Stimulated activated naive CD8-positive, alpha-beta T cell treated with anti-CD3 and anti-CD28 coated beads, Interleukin-15, Interleukin-2, amounts not matched to agents 100 ng/mL and 50 ng/mL, for 24 hours (primary cell): ENCODE results near the gene TCFL5.

ENCODE experiments used
- H3K27ac Mint-ChIP-seq: one replicate; pipeline ENCODE4 v1.8.0; 2021; ENCODE audit warnings: mild to moderate bottlenecking, mixed read lengths
- H3K27me3 Mint-ChIP-seq: one replicate; pipeline ENCODE4 v1.8.0; 2021; ENCODE audit warnings: mixed read lengths
- H3K36me3 Mint-ChIP-seq: one replicate; pipeline ENCODE4 v1.8.0; 2021; ENCODE audit warnings: low read depth, mixed read lengths
- H3K4me1 Mint-ChIP-seq: one replicate; pipeline ENCODE4 v1.8.0; 2021; ENCODE audit warnings: low read depth, mixed read lengths
- H3K4me3 Mint-ChIP-seq: one replicate; pipeline ENCODE4 v1.8.0; 2021; ENCODE audit warnings: mild to moderate bottlenecking, mixed read lengths
- H3K9me3 Mint-ChIP-seq: one replicate; pipeline ENCODE4 v1.8.0; 2021; ENCODE audit warnings: mixed read lengths

The TCFL5 gene

DNA sequence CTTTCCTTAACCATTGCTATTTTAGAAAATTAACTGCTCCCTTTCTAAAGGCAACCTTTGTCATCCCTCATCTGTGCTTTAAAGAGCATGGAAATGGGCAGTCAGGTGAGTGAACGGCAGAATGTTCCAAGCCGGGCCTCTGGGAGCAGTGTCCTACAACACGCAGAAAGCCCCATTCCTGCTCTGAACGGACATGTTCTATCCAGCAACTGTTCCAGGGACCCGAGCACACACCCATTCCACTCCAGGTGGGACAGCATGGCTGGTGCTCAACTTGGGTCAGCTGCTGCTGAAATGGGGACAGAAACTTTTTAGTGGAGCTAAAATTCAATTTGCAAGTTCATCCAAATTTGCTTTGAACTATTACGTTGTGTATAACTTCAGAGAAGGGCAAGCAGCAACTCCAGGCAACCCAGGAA lies 38.0 kb upstream of the TCFL5 start:
- no peaks in the 10 kb centered on the region for H3K27me3 Mint-ChIP-seq
- H3K36me3 Mint-ChIP-seq: peaks cover 46% of the 10 kb centered on the region
- peaks cover 43% of the 10 kb centered on the region for H3K4me1 Mint-ChIP-seq

DNA sequence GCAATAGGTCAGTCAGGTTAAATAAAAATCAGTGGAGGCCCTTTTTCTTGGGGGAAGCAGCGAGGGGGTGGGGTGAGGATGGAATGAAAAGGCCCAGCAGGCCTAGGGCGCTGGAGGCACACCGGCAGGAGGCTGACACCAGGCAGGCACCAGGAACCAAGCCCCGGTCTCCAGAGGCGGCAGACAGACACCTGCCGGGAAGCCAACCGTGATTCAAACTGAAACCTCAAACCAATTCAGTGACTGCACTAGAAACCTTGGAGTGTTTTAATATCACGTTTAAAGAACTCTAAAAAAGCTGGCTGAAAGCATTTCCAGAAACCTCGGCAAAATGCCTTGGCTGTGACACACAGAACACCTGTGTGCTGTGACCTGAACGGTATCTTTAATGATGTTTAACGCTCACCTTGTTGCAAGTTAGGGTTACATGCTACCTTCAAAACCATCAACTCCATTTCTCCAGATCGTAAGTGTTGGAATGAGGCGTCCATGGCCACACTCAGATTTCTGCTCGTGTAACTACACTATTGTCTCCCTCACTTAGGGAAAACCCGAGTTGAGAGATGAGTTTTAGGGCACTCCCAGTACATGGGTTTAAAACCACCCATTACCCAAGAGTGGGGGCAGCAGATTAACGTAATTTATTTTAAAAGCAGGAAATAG lies 37.5 kb upstream of the TCFL5 start:
- Mint-ChIP-seq H3K36me3 (peaks cover 47% of the 10 kb centered on the region), H3K4me3 (peak overlapping the region; percentile 44), H3K9me3 (no peaks in the 10 kb centered on the region), H3K4me1 (peaks cover 40% of the 10 kb centered on the region), H3K27me3 (no peaks in the 10 kb centered on the region), H3K27ac (peak overlapping the region; percentile 54)

More for the DNA sequence above, 38.0 kb upstream of the TCFL5 start:
- Mint-ChIP-seq H3K27ac (no peak overlapping the region), H3K9me3 (no peaks in the 10 kb centered on the region), H3K4me3 (no peak overlapping the region)

DNA sequence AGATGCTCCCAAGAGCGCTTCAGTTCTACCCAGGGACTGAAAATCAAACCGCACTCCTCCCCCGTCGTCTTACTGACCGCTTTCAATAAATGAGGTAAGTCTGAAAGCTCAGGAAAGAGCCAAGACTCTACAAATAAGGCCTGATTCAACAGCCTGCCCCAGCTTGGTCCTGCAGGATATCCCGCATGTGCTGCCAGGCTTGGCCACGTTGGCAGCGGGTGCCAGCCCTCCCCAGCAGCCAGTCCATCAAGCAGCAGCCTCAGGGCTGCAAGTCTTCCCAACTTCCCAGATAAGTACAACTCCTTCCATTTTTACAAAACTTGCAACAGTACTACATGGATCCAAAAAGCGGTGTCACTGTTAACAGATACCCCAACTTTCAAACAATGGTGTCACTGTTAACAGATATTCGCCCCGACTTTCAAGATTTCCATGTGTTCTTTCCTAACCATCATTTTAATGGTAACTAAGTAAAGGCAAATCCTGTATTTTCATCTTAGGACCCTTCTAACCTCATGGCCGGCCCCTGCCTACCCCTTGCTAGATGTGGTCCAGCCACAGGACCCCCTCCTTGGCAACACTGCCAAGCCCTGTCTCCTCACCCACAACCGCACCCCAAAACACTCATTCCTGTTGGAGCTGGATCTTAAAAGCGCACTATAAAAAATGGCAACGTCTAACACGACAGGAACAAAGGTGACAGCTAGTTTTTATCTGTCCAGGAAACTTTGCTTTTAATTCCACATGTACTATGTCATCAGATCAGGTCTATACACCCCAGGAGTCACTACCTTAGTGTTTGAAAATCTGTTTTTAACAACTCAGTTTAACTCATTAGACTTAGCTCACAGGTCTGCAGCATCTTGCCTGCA lies 36.7 kb upstream of the TCFL5 start:
- Mint-ChIP-seq H3K27ac (no peak overlapping the region), H3K9me3 (no peaks in the 10 kb centered on the region), H3K4me1 (peaks cover 32% of the 10 kb centered on the region), H3K27me3 (no peaks in the 10 kb centered on the region), H3K4me3 (no peak overlapping the region), H3K36me3 (peaks cover 46% of the 10 kb centered on the region)

DNA sequence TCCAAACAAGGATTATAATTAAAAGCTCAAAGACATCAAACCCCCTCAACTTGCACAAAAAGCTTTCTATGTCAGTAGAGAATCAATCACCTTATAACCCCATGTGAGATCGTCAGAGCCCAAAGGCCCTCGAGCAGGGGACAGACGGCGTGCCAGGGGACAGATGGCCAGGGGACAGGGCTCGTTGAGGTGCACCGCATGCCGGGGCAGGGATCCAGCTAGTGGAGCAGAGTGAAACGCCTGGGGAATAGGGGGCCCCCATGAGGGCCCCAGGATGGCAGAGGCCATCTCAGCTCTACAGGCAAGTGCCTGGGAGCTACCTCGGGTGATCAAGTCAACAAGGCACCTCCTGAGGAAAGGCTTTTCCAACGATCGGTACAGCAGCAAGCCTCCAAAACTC lies 36.0 kb upstream of the TCFL5 start:
- H3K4me1 Mint-ChIP-seq: peaks cover 35% of the 10 kb centered on the region
- H3K27me3 Mint-ChIP-seq: no peaks in the 10 kb centered on the region
- no peaks in the 10 kb centered on the region for H3K9me3 Mint-ChIP-seq
- H3K4me3 Mint-ChIP-seq: no peak overlapping the region
- H3K36me3 Mint-ChIP-seq: peaks cover 48% of the 10 kb centered on the region
- no peak overlapping the region for H3K27ac Mint-ChIP-seq

DNA sequence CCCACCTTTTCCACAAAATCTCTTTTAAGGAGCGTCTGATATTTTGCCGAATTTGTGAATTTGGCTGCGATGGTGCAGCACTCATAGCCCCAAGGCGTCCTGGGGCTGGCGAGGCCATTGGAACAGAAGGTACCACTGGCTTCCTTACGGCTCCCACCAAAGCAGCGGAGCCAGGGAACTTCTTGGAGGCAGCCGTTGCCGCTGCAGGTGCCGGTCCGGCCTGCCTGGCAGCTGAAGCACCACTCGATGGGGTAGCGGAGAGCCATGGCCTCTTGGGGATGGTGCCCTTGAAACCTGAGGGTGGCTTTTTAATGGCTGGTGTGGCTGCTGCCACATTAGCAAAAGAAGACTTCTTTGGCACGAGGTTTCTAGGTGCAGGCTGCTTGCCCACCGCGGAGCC lies 34.9 kb upstream of the TCFL5 start:
- H3K36me3 Mint-ChIP-seq: peaks cover 48% of the 10 kb centered on the region
- H3K27me3 Mint-ChIP-seq: no peaks in the 10 kb centered on the region
- H3K4me3 Mint-ChIP-seq: no peak overlapping the region
- peaks cover 44% of the 10 kb centered on the region for H3K4me1 Mint-ChIP-seq
- H3K9me3 Mint-ChIP-seq: no peaks in the 10 kb centered on the region
- no peak overlapping the region for H3K27ac Mint-ChIP-seq

GRCh38 chr20:62895539-62895938 lies 33.9 kb upstream of the TCFL5 start:
- Mint-ChIP-seq H3K4me3 (no peak overlapping the region), H3K27me3 (no peaks in the 10 kb centered on the region), H3K36me3 (peaks cover 52% of the 10 kb centered on the region), H3K27ac (no peak overlapping the region), H3K9me3 (no peaks in the 10 kb centered on the region), H3K4me1 (peaks cover 45% of the 10 kb centered on the region)

DNA sequence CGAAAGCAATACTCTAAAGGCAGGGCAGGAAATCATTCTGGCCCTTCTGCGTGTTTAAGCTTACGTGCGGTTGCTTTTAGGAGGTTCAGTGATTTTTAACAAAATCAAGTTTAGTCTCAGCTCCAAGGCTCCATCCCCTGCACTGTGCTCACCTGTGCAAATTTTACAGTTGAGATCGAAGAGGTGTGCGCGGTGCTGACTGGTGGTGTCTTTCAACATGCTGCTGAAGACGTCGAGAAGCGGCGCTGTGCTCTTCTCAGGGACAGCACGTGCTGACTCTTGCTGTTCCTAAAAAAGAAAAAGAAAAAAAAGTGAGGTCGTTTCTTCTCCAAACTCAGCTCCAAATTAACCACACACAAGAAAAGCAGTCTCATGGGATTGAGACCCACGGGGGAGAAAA lies 32.6 kb upstream of the TCFL5 start:
- no peak overlapping the region for H3K4me3 Mint-ChIP-seq
- H3K4me1 Mint-ChIP-seq: peaks cover 33% of the 10 kb centered on the region
- no peak overlapping the region for H3K27ac Mint-ChIP-seq
- no peaks in the 10 kb centered on the region for H3K9me3 Mint-ChIP-seq
- no peaks in the 10 kb centered on the region for H3K27me3 Mint-ChIP-seq
- H3K36me3 Mint-ChIP-seq: peaks cover 60% of the 10 kb centered on the region

GRCh38 chr20:62893700-62894099 lies 32.1 kb upstream of the TCFL5 start:
- H3K4me1 Mint-ChIP-seq: peaks cover 27% of the 10 kb centered on the region
- H3K9me3 Mint-ChIP-seq: no peaks in the 10 kb centered on the region
- no peaks in the 10 kb centered on the region for H3K27me3 Mint-ChIP-seq
- no peak overlapping the region for H3K27ac Mint-ChIP-seq
- no peak overlapping the region for H3K4me3 Mint-ChIP-seq
- peaks cover 61% of the 10 kb centered on the region for H3K36me3 Mint-ChIP-seq

- H3K4me1 Mint-ChIP-seq: peaks cover 20% of the 10 kb centered on the region
- H3K36me3 Mint-ChIP-seq: peaks cover 65% of the 10 kb centered on the region
- no peak overlapping the region for H3K4me3 Mint-ChIP-seq
- no peaks in the 10 kb centered on the region for H3K9me3 Mint-ChIP-seq
- H3K27ac Mint-ChIP-seq: peak overlapping the region; percentile 16
- H3K27me3 Mint-ChIP-seq: no peaks in the 10 kb centered on the region
Observed at GRCh38 chr20:62892348-62893304, 31.0 kb upstream of the TCFL5 start.

DNA sequence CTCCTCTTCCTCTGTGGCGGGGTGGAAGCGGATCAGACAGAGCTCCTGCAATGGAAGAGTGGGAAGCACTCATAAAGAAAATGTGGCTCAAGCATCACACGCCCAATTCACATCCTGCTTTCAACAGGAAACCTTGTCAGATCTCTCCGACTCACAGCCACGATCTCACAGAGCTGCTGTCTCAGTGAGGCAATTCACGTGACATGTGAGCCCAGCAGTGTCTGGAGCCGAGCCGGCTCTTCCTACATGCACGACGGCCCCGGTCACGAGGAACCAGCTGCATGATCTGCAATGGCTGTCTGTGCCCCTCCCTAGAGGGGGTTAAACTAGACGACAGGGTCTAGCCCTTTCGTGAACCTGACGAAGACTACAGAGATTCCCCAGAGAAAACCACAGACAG lies 29.5 kb upstream of the TCFL5 start:
- Mint-ChIP-seq H3K4me3 (no peak overlapping the region), H3K9me3 (no peaks in the 10 kb centered on the region), H3K36me3 (peaks cover 74% of the 10 kb centered on the region), H3K27me3 (no peaks in the 10 kb centered on the region), H3K27ac (no peak overlapping the region), H3K4me1 (peaks cover 27% of the 10 kb centered on the region)

GRCh38 chr20:62890444-62890843 lies 28.8 kb upstream of the TCFL5 start:
- no peak overlapping the region for H3K4me3 Mint-ChIP-seq
- peaks cover 69% of the 10 kb centered on the region for H3K36me3 Mint-ChIP-seq
- H3K9me3 Mint-ChIP-seq: no peaks in the 10 kb centered on the region
- peaks cover 27% of the 10 kb centered on the region for H3K4me1 Mint-ChIP-seq
- H3K27me3 Mint-ChIP-seq: no peaks in the 10 kb centered on the region
- H3K27ac Mint-ChIP-seq: no peak overlapping the region

- Mint-ChIP-seq H3K4me1 (peaks cover 27% of the 10 kb centered on the region), H3K36me3 (peaks cover 64% of the 10 kb centered on the region), H3K27ac (no peak overlapping the region), H3K4me3 (no peak overlapping the region), H3K27me3 (no peaks in the 10 kb centered on the region), H3K9me3 (no peaks in the 10 kb centered on the region)
Observed at GRCh38 chr20:62889871-62890270, 28.2 kb upstream of the TCFL5 start.

GRCh38 chr20:62889411-62889810 lies 27.8 kb upstream of the TCFL5 start:
- Mint-ChIP-seq H3K36me3 (peaks cover 59% of the 10 kb centered on the region), H3K9me3 (no peaks in the 10 kb centered on the region), H3K4me3 (no peak overlapping the region), H3K27me3 (no peaks in the 10 kb centered on the region), H3K4me1 (peaks cover 27% of the 10 kb centered on the region), H3K27ac (no peak overlapping the region)

- peaks cover 54% of the 10 kb centered on the region for H3K36me3 Mint-ChIP-seq
- H3K4me3 Mint-ChIP-seq: no peak overlapping the region
- H3K9me3 Mint-ChIP-seq: no peaks in the 10 kb centered on the region
- H3K27ac Mint-ChIP-seq: no peak overlapping the region
- H3K27me3 Mint-ChIP-seq: no peaks in the 10 kb centered on the region
- peaks cover 27% of the 10 kb centered on the region for H3K4me1 Mint-ChIP-seq
Observed at GRCh38 chr20:62888910-62889309, 27.3 kb upstream of the TCFL5 start.

DNA sequence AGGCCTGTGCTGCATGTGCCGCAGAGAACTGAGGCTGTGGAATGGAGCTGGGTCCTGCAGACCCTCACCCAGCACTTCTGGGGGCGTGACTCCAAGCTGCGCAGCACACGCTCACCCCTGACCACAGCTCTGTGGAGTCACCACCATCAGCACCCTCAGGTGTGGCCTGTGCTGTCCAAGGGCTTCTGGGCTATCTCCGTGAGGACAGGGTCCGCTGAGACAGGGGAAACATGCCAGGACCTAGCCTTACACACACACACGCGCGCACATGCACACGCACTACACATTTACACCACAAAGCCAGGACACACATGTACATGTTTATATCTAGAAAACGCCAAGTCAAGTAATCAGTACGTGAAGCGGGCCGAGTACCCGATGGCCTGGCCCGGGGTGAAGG lies 26.8 kb upstream of the TCFL5 start:
- Mint-ChIP-seq H3K4me1 (peaks cover 27% of the 10 kb centered on the region), H3K36me3 (peaks cover 51% of the 10 kb centered on the region), H3K9me3 (no peaks in the 10 kb centered on the region), H3K4me3 (no peak overlapping the region), H3K27me3 (no peaks in the 10 kb centered on the region), H3K27ac (no peak overlapping the region)
